ENCODE results near the gene GALNT11.
A peak's percentile ranks its signal among the peaks of the same experiment; 100 is the strongest.
"Not testable (repeated sequence)": the region's sequence is repeated elsewhere in the genome, so short reads cannot be mapped to it uniquely, and the experiment has no call there.

GALNT11 gene

DNA sequence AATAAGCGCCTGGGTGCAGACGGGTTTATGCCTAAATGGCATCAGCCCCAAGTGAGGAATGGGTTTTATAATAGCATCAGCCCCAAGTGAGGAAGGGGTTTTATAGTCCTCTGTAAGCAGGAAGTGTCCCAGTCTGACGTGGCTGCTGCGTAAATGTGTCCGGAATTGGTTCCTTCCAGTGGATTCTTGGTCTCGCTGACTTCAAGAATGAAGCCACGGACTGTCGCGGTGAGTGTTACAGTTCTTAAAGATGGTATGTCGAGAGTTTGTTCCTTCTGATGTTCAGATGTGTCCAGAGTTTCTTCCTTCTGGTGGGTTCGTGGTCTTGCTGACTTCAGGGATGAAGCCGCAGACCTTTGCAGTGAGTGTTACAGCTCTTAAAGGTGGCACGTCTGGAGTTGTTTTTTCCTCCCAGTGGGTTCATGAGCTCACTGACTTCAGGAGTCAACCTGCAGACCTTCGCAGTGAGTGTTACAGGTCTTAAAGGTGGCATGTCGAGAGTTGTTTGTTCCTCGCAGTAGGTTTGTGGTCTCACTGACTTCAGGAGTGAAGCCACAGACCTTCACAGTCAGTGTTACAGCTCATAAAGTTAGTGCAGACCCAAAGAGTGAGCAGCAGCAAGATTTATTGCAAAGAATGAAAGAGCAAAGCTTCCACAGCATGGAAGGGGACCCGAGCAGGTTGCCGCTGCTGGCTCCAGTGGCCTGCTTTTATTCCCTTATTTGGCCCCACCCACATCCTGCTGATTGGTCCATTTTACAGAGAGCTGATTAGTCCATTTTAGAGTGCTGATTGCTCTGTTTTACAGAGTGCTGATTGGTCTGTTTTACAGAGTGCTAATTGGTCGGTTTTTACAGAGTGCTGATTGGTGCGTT is 2.3 kb downstream of the GALNT11 start:
- DNase-seq, result not testable (repeated sequence)

DNA sequence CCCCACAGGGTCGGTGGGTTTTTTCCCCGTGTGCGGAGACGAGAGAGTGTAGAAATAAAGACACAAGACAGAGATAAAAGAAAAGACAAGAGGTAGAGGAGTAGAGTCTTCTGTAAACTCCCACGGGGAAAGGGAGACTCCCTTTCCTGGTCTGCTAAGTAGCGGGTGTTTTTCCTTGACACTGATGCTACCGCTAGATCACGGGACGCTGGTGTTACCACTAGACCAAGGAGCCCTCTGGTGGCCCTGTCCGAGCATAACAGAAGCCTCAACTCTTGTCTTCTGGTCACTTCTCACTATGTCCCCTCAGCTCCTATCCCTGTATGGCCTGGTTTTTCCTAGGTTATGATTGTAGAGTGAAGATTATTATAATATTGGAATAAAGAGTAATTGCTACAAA is 4.6 kb downstream of the GALNT11 start:
- peak; percentile 26 to 29 for DNase-seq

- DNase-seq, result not testable (repeated sequence)
Observed at GRCh38 chr7:152030639-152031038, 5.2 kb downstream of the GALNT11 start.

- no peak for DNase-seq
Observed at GRCh38 chr7:152035817-152036216, 10.3 kb downstream of the GALNT11 start.

GRCh38 chr7:152038410-152038809 is 12.9 kb downstream of the GALNT11 start:
- DNase-seq, result not testable (repeated sequence)

DNA sequence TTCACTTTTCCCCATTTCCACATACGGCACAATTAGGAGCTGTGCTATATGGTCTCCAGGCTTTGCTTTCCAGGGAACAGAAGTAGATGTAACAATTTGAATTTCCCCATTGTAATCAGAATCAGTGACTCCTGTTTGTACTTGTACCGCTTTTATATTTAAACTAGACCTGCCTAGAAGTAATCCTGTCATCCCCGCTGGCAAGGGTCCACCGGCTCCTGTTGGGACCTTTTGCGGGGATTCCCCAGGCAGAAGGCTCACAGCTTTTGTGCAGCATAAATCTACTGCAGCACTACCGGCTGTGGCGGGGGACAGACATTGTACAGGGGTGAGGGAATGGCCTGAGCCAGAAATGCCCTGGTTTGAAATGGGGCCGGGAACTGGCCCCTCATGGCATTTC is 17.6 kb downstream of the GALNT11 start:
- DNase-seq, result not testable (repeated sequence)

GRCh38 chr7:152044909-152045308 is 19.4 kb downstream of the GALNT11 start:
- not testable (repeated sequence) for DNase-seq

DNA sequence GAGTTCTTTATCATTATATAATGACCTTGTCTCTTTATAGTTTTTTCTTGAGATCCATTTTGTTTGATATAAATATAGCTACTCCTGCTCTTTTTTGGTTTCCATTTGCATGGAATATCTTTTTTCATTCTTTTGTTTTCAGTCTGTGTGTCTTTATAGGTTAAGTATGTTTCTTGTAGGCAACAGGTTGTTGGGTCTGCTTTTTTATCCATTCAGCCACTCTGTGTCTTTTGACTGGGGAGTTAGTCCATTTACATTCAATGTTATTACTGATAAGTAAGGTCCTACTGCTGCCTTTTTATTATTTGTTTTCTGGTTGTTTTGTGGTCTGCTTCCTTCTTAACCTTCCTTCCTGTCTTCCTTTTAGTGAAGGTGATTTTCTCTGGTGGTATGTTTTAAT is 21.1 kb downstream of the GALNT11 start:
- no peak for DNase-seq

- no peak for DNase-seq
Observed at GRCh38 chr7:152048051-152048450, 22.6 kb downstream of the GALNT11 start.

DNA sequence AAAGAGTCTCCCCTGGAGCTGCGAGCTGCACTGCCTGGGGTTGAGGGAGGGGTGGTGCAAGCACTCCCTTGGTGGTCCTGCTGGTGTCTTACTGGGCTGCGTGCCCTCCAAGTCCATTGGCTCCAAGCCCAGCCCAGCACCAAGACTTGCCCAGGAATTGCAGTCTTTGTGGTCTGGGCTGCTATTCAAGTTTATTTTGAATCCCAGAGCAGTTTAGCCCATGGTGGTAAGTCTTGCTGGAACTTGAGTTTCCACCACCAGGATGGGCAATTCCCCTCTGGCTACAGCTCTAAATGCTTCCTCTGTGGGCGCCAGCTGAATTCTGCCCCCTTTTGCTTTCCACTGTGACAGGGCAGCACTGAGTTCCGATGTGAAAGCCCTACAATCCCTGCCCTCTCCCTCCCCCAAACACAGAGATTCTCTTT is 25.1 kb downstream of the GALNT11 start:
- DNase-seq, result no peak

- DNase-seq, result no peak
Observed at GRCh38 chr7:152051968-152052367, 26.5 kb downstream of the GALNT11 start.

DNA sequence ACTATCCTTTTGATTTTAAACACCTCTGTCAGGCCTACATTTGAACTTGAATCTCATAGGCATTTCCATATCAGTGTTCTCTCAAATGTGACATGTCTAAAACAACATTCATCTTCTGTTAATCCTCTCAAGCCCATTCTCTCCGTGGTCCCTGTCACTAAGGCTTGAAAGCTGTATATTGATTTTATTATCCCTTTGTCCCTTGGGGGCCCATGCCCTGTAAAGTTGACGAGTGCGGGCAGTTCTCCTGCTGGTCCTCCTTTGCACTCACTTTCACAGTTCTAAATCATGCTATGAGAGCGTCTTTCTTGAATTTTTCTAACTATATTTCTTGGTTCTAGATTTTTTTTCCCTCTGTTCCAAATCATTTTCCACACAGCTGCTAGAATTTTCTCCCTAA is 27.3 kb downstream of the GALNT11 start:
- DNase-seq, result no peak

DNA sequence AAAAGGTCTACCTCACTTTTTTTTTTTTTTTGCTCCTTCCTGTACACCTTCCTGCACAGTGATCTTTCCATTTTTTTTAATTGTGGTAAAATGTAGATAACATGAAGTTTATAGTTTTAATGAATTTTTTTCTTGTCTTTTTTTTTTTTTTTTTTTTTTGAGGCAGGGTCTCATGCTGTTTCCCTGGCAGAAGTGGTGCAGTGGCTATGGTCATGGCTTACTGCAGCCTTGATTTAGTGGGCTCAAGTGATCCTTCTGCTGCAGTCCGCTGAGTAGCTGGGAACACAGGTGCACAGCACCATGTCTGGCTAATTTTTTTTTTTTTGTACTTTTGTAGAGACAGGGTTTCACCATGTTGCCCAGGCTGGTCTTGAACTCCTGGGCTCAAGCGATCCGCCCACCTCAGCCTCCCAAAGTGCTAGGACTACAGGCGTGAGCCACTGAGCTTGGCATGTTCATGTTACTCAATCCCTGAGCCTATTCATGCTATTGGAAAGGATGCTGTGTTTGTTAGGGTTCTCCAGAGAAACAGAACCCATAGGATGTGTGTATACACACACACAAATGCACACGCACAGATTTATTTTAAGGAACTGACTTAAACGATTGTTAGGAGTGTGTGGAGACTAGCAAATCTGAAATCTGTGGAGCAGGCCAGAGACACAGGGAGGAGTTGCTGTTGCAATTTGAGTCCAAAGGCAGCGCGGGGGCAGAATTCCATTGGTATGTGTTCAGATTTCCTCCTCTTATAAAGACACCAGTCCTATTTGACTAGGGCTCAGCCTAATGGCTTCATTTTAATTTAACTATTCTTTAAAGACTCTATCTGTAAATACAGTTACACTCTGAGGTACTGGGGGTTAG is 29.1 kb downstream of the GALNT11 start:
- DNase-seq, result no peak

- DNase-seq, result no peak
Observed at GRCh38 chr7:152056621-152057274, 31.3 kb downstream of the GALNT11 start.

- no peak for DNase-seq
Observed at GRCh38 chr7:152059311-152059710, 33.8 kb downstream of the GALNT11 start.

- not testable (repeated sequence) for DNase-seq
Observed at GRCh38 chr7:152061086-152061485, 35.6 kb downstream of the GALNT11 start.

- DNase-seq, result not testable (repeated sequence)
Observed at GRCh38 chr7:152063192-152063591, 37.7 kb downstream of the GALNT11 start.

GRCh38 chr7:152063821-152064220 is 38.3 kb downstream of the GALNT11 start:
- DNase-seq, result not testable (repeated sequence)

DNA sequence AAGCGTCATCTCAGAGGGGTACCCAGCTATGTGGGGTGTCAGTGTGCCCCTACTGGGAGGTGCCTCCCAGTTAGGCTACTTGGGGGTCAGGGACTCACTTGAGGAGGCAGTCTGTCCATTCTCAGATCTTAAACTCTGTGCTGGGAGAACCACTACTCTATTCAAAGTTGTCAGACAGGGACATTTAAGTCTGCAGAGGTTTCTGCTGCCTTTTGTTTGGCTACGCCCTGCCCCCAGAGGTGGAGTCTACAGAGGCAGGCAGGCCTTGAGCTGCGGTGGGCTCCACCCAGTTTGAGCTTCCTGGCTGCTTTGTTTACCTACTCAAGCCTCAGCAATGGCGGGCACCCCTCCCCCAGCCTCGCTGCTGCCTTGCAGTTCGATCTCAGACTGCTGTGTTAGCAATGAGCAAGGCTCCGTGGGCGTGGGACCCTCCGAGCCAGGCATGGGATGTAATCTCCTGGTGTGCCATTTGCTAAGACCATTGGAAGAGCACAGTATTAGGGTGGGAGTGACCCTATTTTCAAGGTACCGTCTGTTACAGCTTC is 40.4 kb downstream of the GALNT11 start:
- DNase-seq, result not testable (repeated sequence)

DNA sequence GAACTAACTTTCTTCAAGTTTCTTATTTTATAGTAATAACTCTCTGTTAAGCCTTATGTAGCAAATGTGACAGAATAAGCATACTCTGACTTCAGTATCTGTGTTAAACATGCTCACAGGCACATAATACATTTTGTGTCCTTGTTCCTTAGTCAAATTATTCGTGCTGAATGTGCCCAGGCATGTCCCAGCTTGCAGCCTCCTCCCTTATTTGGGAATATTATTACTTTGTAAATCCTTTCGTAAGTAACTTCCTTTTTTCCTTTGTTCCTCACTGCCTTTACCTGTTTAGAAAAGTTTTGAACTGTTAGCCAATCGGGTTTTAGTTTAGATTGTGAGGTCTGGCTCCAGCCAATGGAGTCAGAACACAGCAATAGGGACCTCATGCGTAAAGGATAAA is 46.9 kb downstream of the GALNT11 start:
- DNase-seq, result no peak

GRCh38 chr7:152073352-152073751 is 47.9 kb downstream of the GALNT11 start:
- DNase-seq, result no peak

GRCh38 chr7:152074673-152075072 is 49.2 kb downstream of the GALNT11 start:
- no peak for DNase-seq

- not testable (repeated sequence) for DNase-seq
Observed at GRCh38 chr7:152075379-152075778, 49.9 kb downstream of the GALNT11 start.
